DND-41 (cell line): ENCODE results near the gene REEP2.

Source experiments
- ATAC-seq: fragments of 200-7000 bp; cut with Tn5 transposase; 3 replicates; pipeline ENCODE4 v1.9.1; 2021; ENCODE audit warnings: low read depth; ENCODE audit not compliant: insufficient read depth
- DNase-seq: peaks from one replicate; pipeline ENCODE4 v3.0.0-alpha.2; 2020
- H2AFZ ChIP-seq: 2 replicates; pipeline ENCODE4 v1.6.0; 2012; ENCODE audit warnings: low read depth, low read length
- H3K27ac ChIP-seq: 2 replicates; pipeline ENCODE4 v1.5.1; 2012; ENCODE audit warnings: low read length, inconsistent platforms
- H3K27me3 ChIP-seq: fragments of 200-600 bp; sonication (generic); 2 replicates; pipeline ENCODE4 v1.6.0; 2012; ENCODE audit warnings: low read length, mild to moderate bottlenecking, inconsistent platforms; ENCODE audit not compliant: insufficient read depth, poor library complexity
- H3K36me3 ChIP-seq: 2 replicates; pipeline ENCODE4 v1.5.1; 2012; ENCODE audit warnings: low read length, inconsistent platforms; ENCODE audit not compliant: insufficient read depth
- H3K4me1 ChIP-seq: 2 replicates; pipeline ENCODE4 v1.5.1; 2012; ENCODE audit warnings: mild to moderate bottlenecking, low read length; ENCODE audit not compliant: insufficient read depth
- H3K4me2 ChIP-seq: 2 replicates; pipeline ENCODE4 v1.6.0; 2012; ENCODE audit warnings: mild to moderate bottlenecking, moderate library complexity, low read length, inconsistent platforms; ENCODE audit not compliant: insufficient read depth
- H3K4me3 ChIP-seq, 2 experiments: fragments of 200-600 bp in 1 of 2; shearing (Covaris generic) in 1 of 2; 2 replicates each; pipeline ENCODE4 v1.5.1; 2012 to 2016; ENCODE audit warnings: inconsistent platforms in 2 of 2, low read length in 2 of 2, mild to moderate bottlenecking in 2 of 2, low read depth in 1 of 2, moderate library complexity in 1 of 2
- H3K79me2 ChIP-seq: 2 replicates; pipeline ENCODE4 v1.6.0; 2012; ENCODE audit warnings: low read length, inconsistent platforms; ENCODE audit not compliant: insufficient read depth
- H3K9ac ChIP-seq: 2 replicates; pipeline ENCODE4 v1.6.0; 2012; ENCODE audit warnings: low read depth, mild to moderate bottlenecking, inconsistent platforms, low read length, moderate library complexity
- H3K9me3 ChIP-seq: 2 replicates; pipeline ENCODE4 v1.5.1; 2012; ENCODE audit warnings: low read length, moderate library complexity, mild to moderate bottlenecking, inconsistent platforms; ENCODE audit not compliant: insufficient read depth, severe bottlenecking
- H4K20me1 ChIP-seq: 2 replicates; pipeline ENCODE4 v1.6.0; 2012; ENCODE audit warnings: low read length; ENCODE audit not compliant: insufficient read depth
- EZH2 ChIP-seq: IDR thresholded peaks from 3 replicates; pipeline ENCODE4 v1.6.1; 2012; ENCODE audit warnings: borderline replicate concordance, low read depth, mild to moderate bottlenecking, moderate library complexity, low read length, inconsistent platforms; ENCODE audit not compliant: severe bottlenecking
- TF ChIP-seq, protein P1 (sequence below): IDR thresholded peaks from 2 replicates; pipeline ENCODE4 v1.5.1; 2012; ENCODE audit warnings: borderline replicate concordance, low read length, moderate library complexity, mild to moderate bottlenecking; ENCODE audit not compliant: poor library complexity, severe bottlenecking; ENCODE audit errors: extremely low read depth

Gene REEP2

DNA sequence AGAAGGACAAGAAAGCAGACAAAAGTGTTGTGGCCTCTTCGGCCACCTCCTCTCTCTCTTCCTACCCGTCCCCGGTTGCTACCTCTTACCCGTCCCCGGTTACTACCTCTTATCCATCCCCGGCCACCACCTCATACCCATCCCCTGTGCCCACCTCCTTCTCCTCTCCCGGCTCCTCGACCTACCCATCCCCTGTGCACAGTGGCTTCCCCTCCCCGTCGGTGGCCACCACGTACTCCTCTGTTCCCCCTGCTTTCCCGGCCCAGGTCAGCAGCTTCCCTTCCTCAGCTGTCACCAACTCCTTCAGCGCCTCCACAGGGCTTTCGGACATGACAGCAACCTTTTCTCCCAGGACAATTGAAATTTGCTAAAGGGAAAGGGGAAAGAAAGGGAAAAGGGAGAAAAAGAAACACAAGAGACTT is 28.9 kb downstream of the REEP2 start:
- H4K20me1 ChIP-seq: peaks cover 32% of the 10 kb centered on the region
- peaks cover 20% of the 10 kb centered on the region for H3K79me2 ChIP-seq
- H3K4me2 ChIP-seq: peak overlapping the region; percentile 97
- no peak for DNase-seq
- H3K4me1 ChIP-seq: peaks cover 42% of the 10 kb centered on the region
- H3K27me3 ChIP-seq: no peaks in the 10 kb centered on the region
- no peak overlapping the region for H2AFZ ChIP-seq
- no peak for ATAC-seq
- H3K9me3 ChIP-seq: no peaks in the 10 kb centered on the region
- peaks cover 19% of the 10 kb centered on the region for H3K36me3 ChIP-seq
- peak overlapping the region; percentile 71; the same call in 1 of the 2 replicates for H3K9ac ChIP-seq
- peak overlapping the region in 1 of 2 experiments; percentile 60; a peak in 2 of 4 replicates for H3K4me3 ChIP-seq
- TF ChIP-seq EZH2: no peak
- TF ChIP-seq, protein P1, sequence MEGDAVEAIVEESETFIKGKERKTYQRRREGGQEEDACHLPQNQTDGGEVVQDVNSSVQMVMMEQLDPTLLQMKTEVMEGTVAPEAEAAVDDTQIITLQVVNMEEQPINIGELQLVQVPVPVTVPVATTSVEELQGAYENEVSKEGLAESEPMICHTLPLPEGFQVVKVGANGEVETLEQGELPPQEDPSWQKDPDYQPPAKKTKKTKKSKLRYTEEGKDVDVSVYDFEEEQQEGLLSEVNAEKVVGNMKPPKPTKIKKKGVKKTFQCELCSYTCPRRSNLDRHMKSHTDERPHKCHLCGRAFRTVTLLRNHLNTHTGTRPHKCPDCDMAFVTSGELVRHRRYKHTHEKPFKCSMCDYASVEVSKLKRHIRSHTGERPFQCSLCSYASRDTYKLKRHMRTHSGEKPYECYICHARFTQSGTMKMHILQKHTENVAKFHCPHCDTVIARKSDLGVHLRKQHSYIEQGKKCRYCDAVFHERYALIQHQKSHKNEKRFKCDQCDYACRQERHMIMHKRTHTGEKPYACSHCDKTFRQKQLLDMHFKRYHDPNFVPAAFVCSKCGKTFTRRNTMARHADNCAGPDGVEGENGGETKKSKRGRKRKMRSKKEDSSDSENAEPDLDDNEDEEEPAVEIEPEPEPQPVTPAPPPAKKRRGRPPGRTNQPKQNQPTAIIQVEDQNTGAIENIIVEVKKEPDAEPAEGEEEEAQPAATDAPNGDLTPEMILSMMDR: no peak
- H3K27ac ChIP-seq: no peak overlapping the region

DNA sequence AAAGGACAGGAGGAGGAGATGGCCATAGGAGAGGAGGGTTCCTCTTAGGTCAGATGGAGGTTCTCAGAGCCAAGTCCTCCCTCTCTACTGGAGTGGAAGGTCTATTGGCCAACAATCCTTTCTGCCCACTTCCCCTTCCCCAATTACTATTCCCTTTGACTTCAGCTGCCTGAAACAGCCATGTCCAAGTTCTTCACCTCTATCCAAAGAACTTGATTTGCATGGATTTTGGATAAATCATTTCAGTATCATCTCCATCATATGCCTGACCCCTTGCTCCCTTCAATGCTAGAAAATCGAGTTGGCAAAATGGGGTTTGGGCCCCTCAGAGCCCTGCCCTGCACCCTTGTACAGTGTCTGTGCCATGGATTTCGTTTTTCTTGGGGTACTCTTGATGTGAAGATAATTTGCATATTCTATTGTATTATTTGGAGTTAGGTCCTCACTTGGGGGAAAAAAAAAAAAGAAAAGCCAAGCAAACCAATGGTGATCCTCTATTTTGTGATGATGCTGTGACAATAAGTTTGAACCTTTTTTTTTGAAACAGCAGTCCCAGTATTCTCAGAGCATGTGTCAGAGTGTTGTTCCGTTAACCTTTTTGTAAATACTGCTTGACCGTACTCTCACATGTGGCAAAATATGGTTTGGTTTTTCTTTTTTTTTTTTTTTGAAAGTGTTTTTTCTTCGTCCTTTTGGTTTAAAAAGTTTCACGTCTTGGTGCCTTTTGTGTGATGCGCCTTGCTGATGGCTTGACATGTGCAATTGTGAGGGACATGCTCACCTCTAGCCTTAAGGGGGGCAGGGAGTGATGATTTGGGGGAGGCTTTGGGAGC is 29.5 kb downstream of the REEP2 start:
- no peak for TF ChIP-seq EZH2
- TF ChIP-seq, protein P1: no peak
- Histone ChIP-seq H3K79me2 (peaks cover 20% of the 10 kb centered on the region), H3K4me2 (peak overlapping the region; percentile 97), H3K4me1 (peaks cover 40% of the 10 kb centered on the region), H3K9me3 (no peaks in the 10 kb centered on the region), H3K27me3 (no peaks in the 10 kb centered on the region), H3K36me3 (peaks cover 19% of the 10 kb centered on the region), H3K9ac (no peak overlapping the region), H2AFZ (no peak overlapping the region), H4K20me1 (peaks cover 32% of the 10 kb centered on the region), H3K27ac (no peak overlapping the region), H3K4me3 (peak overlapping the region in 1 of 2 experiments; percentile 60; a peak in 2 of 4 replicates)
- no peak for ATAC-seq
- no peak for DNase-seq

DNA sequence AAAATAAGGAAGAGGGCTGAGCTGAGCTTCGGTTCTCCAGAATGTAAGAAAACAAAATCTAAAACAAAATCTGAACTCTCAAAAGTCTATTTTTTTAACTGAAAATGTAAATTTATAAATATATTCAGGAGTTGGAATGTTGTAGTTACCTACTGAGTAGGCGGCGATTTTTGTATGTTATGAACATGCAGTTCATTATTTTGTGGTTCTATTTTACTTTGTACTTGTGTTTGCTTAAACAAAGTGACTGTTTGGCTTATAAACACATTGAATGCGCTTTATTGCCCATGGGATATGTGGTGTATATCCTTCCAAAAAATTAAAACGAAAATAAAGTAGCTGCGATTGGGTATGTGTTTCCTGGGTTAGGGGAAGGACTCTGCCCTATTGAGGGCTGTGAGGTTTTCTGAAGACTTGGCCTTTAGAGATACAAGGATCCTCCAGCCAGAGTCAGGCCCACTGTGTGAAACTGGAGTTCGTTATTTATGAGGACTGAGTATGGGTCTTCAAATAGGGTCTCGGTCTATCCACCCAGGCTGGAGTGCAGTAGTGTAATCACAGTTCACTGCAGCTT is 30.2 kb downstream of the REEP2 start:
- Histone ChIP-seq H3K27ac (no peak overlapping the region), H3K4me1 (peaks cover 34% of the 10 kb centered on the region), H3K36me3 (peaks cover 19% of the 10 kb centered on the region), H3K4me2 (peak overlapping the region; percentile 97; the same call in 1 of the 2 replicates), H2AFZ (no peak overlapping the region), H4K20me1 (peaks cover 32% of the 10 kb centered on the region), H3K9ac (no peak overlapping the region), H3K4me3 (no peak overlapping the region), H3K79me2 (peaks cover 20% of the 10 kb centered on the region), H3K9me3 (no peaks in the 10 kb centered on the region), H3K27me3 (no peaks in the 10 kb centered on the region)
- no peak for DNase-seq
- no peak for ATAC-seq
- TF ChIP-seq, protein P1: no peak
- TF ChIP-seq EZH2: no peak
